ENCODE data around the gene GMFB.

Gene GMFB

DNA sequence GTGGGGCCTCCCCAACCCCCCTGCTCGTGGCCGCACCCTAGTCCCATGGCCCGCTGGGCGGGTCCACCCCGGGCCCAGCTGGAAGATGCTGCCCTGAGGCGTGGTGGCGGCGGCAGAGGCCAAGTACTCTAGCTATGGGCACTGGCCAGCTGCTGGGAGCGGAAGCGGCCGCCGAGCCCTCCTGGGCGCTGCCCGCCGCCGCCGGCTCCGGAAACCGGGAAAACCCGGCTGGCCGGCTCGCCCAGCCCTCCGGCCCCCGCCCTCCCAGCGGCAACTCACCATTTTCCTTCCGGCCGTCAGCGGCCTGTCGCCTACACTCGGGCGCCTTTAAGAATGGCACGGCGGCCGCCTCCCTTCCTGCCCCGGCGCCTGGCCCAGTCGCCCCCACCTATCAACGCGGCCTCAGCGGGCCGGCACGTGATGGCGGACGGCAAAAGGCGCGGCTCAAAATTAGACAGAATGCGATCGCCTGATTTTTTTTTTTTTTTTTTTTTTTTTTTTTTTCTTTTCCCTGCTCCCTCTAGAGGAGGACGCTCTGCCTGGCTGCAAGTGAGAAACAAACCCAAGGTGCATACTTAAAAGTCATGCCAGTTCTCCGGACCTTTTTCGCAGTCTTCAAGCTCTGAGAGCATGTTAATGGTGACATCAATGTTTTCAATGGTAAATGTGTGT, at the start of gene GMFB:
TSS of gene GMFB (minus strand) at position 335 of the 672 bp plus-strand sequence. CDS start at position 282, 53 bp downstream.
- DNase-seq (ENCODE audit: low read depth): peak; percentile 80

GRCh38 chr14:54538055-54538454, 49.3 kb upstream of the GMFB start:
- no peak for DNase-seq (ENCODE audit: low read depth)

- DNase-seq (ENCODE audit: low read depth): no peak
These were observed 48.9 kb upstream of the GMFB start for GRCh38 chr14:54537651-54538050.

- no peak for DNase-seq (ENCODE audit: low read depth)
These were observed 46.9 kb upstream of the GMFB start for GRCh38 chr14:54535646-54536045.

DNA sequence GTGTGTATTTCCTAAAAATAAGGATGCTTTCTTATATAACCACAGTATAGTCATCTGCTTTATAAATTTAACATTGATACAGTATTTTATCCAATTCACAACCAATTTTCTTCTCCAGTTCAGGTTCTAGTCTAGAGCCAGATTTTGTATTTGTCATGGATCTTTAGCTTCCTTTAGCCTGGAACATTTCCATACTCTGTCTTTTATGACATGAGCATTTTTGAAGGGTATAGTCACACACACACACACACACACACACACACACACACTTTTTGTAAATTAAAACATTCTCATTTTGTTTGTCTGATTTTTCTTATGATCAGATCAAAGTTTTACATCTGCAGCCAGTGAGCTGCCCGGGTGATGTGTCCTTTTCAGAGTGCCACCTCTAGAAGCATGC, 46.3 kb upstream of the GMFB start:
- no peak for DNase-seq (ENCODE audit: low read depth)

GRCh38 chr14:54533100-54533499, 44.3 kb upstream of the GMFB start:
- no peak for DNase-seq (ENCODE audit: low read depth)

DNA sequence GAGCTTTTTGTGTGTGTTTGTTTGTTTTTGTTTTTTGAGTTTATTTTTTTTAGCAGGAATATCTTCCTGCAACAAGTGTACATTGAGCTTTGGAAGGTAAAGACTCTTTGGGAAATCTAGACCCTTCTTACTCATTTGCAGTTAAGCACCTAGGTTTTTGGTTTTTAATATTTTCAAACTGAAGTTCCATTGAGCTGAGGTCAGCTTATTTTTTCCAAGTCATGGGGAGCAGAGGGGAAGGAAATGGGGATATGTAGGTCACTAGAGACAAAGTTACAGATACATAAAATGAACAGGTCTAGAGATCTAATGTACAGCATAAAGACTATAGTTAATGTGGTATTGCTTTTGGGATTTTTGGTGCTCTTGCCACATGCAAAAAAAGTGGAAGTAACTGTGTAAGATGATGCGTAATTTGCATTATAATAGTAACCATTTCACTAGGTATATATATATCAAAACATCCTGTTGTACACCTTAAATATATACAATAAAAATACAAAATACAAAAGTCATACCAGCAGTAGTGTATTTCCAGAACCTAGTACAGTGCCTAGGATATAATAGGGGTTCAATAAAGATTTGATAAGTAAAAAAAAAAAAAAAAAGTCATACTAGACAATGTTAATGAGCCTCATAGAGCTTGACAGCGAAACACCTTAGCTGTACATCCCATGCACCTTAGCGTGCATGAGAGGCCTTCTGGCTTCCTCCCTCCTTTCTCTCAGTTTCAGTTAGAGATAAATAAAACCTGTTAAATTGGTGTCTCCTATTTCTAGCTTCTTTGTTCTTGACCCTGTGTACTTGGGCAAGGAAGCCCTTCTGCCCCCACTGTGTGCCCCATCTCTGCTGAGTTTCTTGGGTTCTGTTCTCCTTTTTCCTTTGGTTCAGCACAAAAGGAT, 43.6 kb upstream of the GMFB start:
- no peak for DNase-seq (ENCODE audit: low read depth)

DNA sequence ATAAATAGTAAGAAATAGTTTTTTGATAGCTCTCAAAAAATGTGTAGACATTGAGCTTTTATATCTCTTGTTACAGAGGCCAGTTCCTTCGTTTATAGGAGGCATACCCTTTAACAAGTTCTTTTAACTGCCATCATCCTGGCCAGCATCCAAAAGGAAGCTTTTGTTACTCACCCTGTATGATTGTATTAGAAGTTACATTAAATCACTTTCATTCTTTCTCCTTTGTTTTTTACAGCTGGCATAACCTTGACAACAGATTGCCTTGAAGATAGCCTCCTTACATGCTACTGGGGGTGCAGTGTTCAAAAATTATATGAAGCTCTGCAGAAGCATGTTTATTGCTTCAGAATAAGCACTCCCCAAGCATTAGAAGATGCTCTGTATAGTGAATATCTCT, 41.0 kb upstream of the GMFB start:
- no peak for DNase-seq (ENCODE audit: low read depth)

DNA sequence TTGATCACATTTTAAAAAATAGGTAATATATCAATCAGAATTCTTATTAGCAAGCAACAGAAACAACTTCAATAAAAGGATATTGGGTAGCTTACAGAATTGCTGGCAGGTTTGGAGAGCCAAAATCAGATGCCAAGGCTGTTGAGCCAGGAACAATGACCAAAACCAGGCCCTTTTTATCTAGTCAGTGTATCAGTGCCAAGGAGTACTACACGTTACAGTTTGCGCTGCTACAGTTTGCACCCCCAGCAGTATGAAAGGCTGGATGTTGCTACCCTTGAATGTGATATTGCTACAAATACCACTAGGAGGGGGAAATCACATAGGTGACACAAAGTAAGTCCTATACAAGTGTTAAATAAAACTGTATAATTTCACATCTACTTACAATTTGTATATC, 40.2 kb upstream of the GMFB start:
- DNase-seq (ENCODE audit: low read depth): no peak

- no peak for DNase-seq (ENCODE audit: low read depth)
These were observed 35.6 kb upstream of the GMFB start for GRCh38 chr14:54524410-54524809.

DNA sequence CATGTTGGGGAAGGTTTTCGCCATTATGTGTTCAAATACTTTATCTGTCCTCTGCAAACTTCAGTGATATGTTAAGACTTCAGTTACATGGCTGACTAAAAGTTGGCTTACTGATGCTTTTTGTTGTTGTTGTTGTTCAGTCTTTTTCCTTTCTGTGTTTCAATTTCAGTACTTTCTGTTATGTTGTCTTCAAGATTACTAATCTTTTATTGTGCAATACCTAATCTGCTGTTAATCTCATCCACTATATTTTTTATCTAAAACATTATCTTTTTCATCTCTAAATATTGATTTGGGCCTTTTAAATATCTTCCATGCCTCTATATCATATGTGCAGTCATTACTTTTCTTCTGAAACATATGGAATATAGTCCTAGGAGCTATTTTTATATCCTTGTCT, 27.9 kb upstream of the GMFB start:
- DNase-seq (ENCODE audit: low read depth): no peak

DNA sequence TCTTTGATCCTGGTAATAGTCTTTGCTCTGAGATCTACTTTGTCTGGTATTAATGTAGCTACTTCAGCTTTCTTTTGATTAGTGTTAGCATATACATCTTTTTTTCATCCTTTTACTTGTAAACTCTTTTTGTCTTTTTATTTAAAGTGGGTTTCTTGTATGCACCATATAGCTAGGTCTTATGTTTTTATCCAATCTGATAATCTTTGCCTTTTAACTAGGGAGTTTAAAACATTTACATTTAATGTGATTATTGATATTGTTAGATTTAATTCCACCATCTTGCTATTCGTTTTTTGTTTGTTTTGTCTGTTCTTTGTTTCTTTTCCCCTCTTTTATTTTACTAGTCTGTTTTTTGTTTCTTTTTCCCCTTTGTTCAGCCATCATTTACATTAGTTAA, 26.9 kb upstream of the GMFB start:
- no peak for DNase-seq (ENCODE audit: low read depth)

- no peak for DNase-seq (ENCODE audit: low read depth)
These were observed 23.6 kb upstream of the GMFB start for GRCh38 chr14:54512393-54512792.

GRCh38 chr14:54509546-54510501, 21.0 kb upstream of the GMFB start, which contains the start of gene CGRRF1:
CGRRF1 (plus strand) TSS chr14:54509906; CDS start chr14:54509960, 54 bp downstream.
- peak; percentile 97 for DNase-seq (ENCODE audit: low read depth)

DNA sequence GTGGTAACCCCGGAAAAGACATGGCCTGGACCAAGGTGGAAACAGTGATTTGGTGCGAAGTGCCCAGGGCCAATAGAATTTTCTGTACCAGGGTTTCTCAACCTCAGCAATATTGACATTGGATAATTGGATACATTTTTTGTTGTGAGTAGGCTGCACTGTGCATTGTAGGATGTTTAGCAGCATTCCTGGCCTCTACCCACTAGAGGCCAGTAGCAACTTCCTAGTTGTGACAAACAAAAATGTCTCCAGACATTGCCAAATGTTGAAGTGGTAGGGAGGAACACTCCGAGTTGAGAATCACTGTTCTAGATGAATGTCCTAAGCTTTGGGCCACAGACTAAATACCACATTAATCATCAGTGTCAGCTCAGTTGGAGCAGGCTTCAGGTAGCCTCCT, 14.7 kb upstream of the GMFB start:
- DNase-seq (ENCODE audit: low read depth): no peak

DNA sequence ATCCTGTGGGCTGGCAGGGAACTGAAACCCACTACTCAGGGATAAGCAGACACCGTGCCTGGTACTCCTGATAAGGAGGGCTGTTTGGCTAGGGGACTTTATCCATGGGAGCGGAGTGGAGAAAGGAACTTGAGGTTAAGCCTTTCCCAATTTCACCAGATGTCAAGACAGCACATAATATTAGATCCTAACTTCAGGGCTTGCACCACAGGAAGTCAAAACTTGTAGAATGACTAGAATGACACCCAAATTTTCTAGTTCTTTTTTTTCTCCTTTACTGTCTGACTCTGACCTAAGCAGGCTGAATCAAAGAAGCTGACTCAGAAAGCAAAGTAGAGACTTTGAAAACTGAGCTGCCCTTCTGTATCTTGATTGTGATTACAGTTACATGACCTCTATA, 13.8 kb upstream of the GMFB start:
- DNase-seq (ENCODE audit: low read depth): no peak

- DNase-seq (ENCODE audit: low read depth): no peak
These were observed 12.7 kb upstream of the GMFB start for GRCh38 chr14:54501480-54501879.

GRCh38 chr14:54500744-54501143, 12.0 kb upstream of the GMFB start:
- DNase-seq (ENCODE audit: low read depth): no peak

GRCh38 chr14:54498579-54498978, 9.8 kb upstream of the GMFB start:
- DNase-seq (ENCODE audit: low read depth): no peak

GRCh38 chr14:54498095-54498531, 9.3 kb upstream of the GMFB start:
- no peak for DNase-seq (ENCODE audit: low read depth)

DNA sequence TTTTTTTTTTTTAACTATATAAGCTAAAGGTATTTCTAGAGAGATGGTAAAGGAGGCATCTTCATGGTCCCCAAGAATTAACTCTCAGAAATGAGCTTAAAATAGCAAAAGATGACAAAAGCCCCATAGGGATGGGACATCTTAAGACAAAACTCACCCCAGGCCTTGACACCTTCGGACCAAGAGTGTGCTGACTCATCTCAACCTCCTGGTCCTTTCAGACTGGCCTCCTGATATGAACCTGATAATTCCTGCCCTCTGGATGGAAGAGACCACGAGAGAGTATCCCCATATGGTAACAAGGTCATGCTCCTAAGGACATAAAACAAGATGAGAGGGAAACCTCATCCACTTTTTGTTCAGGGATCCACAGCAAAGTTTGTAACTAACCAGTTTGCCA, 8.4 kb upstream of the GMFB start:
- no peak for DNase-seq (ENCODE audit: low read depth)

GRCh38 chr14:54493293-54493692, 4.5 kb upstream of the GMFB start:
- no peak for DNase-seq (ENCODE audit: low read depth)
